HepG2 (cell line): ENCODE measurements around the gene UBAP1. TPM values are rescaled to one million over a fixed set of nuclear protein-coding genes. Genes with fewer than 3 reads are reported as not detected.

ENCODE experiments used
- ATF2 ChIP-seq: sonication (generic); formaldehyde crosslinking; IDR thresholded peaks from 2 replicates; pipeline ENCODE4 v1.4.0; 2020; ENCODE audit warnings: missing genetic modification reagents
- BORCS8-MEF2B ChIP-seq: sonication (generic); formaldehyde crosslinking; IDR thresholded peaks from 2 replicates; pipeline ENCODE4 v1.8.0; 2022; ENCODE audit warnings: mild to moderate bottlenecking, missing genetic modification reagents
- FOXC1 ChIP-seq: sonication (generic); formaldehyde crosslinking; IDR thresholded peaks from 2 replicates; pipeline ENCODE4 v1.8.0; 2022; ENCODE audit warnings: mild to moderate bottlenecking, missing genetic modification reagents, borderline replicate concordance
- HNRNPH1 ChIP-seq: fragments of 200-400 bp; formaldehyde crosslinking; optimal IDR thresholded peaks from 2 replicates; pipeline ENCODE3; 2017; ENCODE audit warnings: mild to moderate bottlenecking, low read depth, low read length
- NFYB ChIP-seq: sonication (generic); formaldehyde crosslinking; IDR thresholded peaks from 2 replicates; pipeline ENCODE4 v1.4.0; 2020; ENCODE audit warnings: missing genetic modification reagents
- RARG ChIP-seq: sonication (generic); formaldehyde crosslinking; IDR thresholded peaks from 2 replicates; pipeline ENCODE4 v1.4.0; 2020; ENCODE audit warnings: low read depth, mild to moderate bottlenecking, missing genetic modification reagents
- ZBTB21 ChIP-seq: sonication (generic); formaldehyde crosslinking; IDR thresholded peaks from 2 replicates; pipeline ENCODE4 v1.4.0; 2020; ENCODE audit warnings: missing genetic modification reagents
- ZNF12 ChIP-seq: sonication (generic); formaldehyde crosslinking; IDR thresholded peaks from 2 replicates; pipeline ENCODE4 v1.5.0; 2020; ENCODE audit warnings: missing genetic modification reagents
- ZNF253 ChIP-seq: sonication (generic); formaldehyde crosslinking; IDR thresholded peaks from 2 replicates; pipeline ENCODE4 v1.8.0; 2022; ENCODE audit warnings: mild to moderate bottlenecking, missing genetic modification reagents, borderline replicate concordance
- ZNF280B ChIP-seq: sonication (generic); formaldehyde crosslinking; IDR thresholded peaks from 2 replicates; pipeline ENCODE4 v1.5.0; 2020; ENCODE audit warnings: missing genetic modification reagents, mild to moderate bottlenecking, borderline replicate concordance
- ZNF292 ChIP-seq: sonication (generic); formaldehyde crosslinking; IDR thresholded peaks from 2 replicates; pipeline ENCODE4 v1.8.1; 2022; ENCODE audit warnings: mild to moderate bottlenecking, low read depth, missing genetic modification reagents, borderline replicate concordance
- ZNF782 ChIP-seq: sonication (generic); formaldehyde crosslinking; IDR thresholded peaks from 2 replicates; pipeline ENCODE4 v1.4.0; 2020; ENCODE audit warnings: missing genetic modification reagents, mild to moderate bottlenecking, borderline replicate concordance
- polyA plus RNA-seq, 8 experiments: library from polyadenylated mRNA; depleted of rRNA in 3 of 8; stranded (reverse) in 7 of 8; unstranded in 1 of 8; fragments of >200 nt; fragmentation: Illumina TruSeq in 4 of 8; extraction: Trizol in 4 of 8; gene quantifications; 2 replicates each; pipeline versions ENCODE4 v1.2.1 to v1.2.3, GENCODE V29; 2011 to 2016; ENCODE audit warnings: low read depth in 4 of 8, missing spikeins in 1 of 8, mixed read lengths in 1 of 8; ENCODE audit not compliant: insufficient read depth in 1 of 8
- total RNA-seq, 5 experiments: library from RNA; depleted of rRNA; stranded (reverse); fragments of >200 nt; fragmentation: Illumina TruSeq; extraction: Trizol; gene quantifications; 2 replicates each; pipeline ENCODE4 v1.2.3, GENCODE V29; 2016; ENCODE audit warnings: low read depth in 1 of 5
- TF ChIP-seq, protein P1 (sequence below), 2 experiments: sonication (generic) in 1 of 2; formaldehyde crosslinking in 1 of 2; IDR thresholded peaks; 2 replicates each; pipeline versions ENCODE4 v1.4.0 to v1.6.1; 2016 to 2020; ENCODE audit warnings: borderline replicate concordance in 1 of 2, low read depth in 1 of 2, mild to moderate bottlenecking in 1 of 2, missing genetic modification reagents in 1 of 2
- TF ChIP-seq, protein P2 (sequence below): sonication (generic); formaldehyde crosslinking; IDR thresholded peaks from 2 replicates; pipeline ENCODE4 v1.4.0; 2020; ENCODE audit warnings: missing genetic modification reagents, borderline replicate concordance

UBAP1 gene
- total and polyA plus RNA-seq, 2 of the 13 experiments (the other 11 are each of a cell fraction or from before 2014, with no cell fraction given): 19.5 to 40.5 TPM

GRCh38 chr9:34178436-34179212 is at the start of gene UBAP1 (continued):
- TF ChIP-seq, protein P1, sequence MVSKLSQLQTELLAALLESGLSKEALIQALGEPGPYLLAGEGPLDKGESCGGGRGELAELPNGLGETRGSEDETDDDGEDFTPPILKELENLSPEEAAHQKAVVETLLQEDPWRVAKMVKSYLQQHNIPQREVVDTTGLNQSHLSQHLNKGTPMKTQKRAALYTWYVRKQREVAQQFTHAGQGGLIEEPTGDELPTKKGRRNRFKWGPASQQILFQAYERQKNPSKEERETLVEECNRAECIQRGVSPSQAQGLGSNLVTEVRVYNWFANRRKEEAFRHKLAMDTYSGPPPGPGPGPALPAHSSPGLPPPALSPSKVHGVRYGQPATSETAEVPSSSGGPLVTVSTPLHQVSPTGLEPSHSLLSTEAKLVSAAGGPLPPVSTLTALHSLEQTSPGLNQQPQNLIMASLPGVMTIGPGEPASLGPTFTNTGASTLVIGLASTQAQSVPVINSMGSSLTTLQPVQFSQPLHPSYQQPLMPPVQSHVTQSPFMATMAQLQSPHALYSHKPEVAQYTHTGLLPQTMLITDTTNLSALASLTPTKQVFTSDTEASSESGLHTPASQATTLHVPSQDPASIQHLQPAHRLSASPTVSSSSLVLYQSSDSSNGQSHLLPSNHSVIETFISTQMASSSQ (IDR thresholded peaks at IDR 0.05; ENCODE audit: low read depth): 0 out of 2 replicates have a peak, but pooled peaks have one; percentile 27
- TF ChIP-seq, protein P1 (CRISPR knock-in tag; IDR thresholded peaks at IDR 0.05; ENCODE audit: borderline replicate concordance): 0 out of 2 replicates have a peak, but pooled peaks have one; percentile 16
- TF ChIP-seq ZNF253: no peak; the same call in 1 of the 2 replicates
- TF ChIP-seq ZNF12 (CRISPR knock-in tag): 0 out of 2 replicates have a peak, but pooled peaks have one; percentile 34
- TF ChIP-seq NFYB (CRISPR knock-in tag): peak; percentile 85
- TF ChIP-seq BORCS8-MEF2B (CRISPR knock-in tag): no peak
- peak; percentile 62 for TF ChIP-seq HNRNPH1
- TF ChIP-seq FOXC1: 0 out of 2 replicates have a peak, but pooled peaks have one; percentile 37
- TF ChIP-seq ZNF280B (CRISPR knock-in tag): 0 out of 2 replicates have a peak, but pooled peaks have one; percentile 31
- TF ChIP-seq ZBTB21 (CRISPR knock-in tag): peak; percentile 93
- TF ChIP-seq ATF2 (CRISPR knock-in tag): peak; percentile 99
- peak; percentile 56; the same call in 1 of the 2 replicates for TF ChIP-seq RARG (CRISPR knock-in tag)
- peak; percentile 11; the same call in 1 of the 2 replicates for TF ChIP-seq ZNF292 (CRISPR knock-in tag)
- TF ChIP-seq, protein P2, sequence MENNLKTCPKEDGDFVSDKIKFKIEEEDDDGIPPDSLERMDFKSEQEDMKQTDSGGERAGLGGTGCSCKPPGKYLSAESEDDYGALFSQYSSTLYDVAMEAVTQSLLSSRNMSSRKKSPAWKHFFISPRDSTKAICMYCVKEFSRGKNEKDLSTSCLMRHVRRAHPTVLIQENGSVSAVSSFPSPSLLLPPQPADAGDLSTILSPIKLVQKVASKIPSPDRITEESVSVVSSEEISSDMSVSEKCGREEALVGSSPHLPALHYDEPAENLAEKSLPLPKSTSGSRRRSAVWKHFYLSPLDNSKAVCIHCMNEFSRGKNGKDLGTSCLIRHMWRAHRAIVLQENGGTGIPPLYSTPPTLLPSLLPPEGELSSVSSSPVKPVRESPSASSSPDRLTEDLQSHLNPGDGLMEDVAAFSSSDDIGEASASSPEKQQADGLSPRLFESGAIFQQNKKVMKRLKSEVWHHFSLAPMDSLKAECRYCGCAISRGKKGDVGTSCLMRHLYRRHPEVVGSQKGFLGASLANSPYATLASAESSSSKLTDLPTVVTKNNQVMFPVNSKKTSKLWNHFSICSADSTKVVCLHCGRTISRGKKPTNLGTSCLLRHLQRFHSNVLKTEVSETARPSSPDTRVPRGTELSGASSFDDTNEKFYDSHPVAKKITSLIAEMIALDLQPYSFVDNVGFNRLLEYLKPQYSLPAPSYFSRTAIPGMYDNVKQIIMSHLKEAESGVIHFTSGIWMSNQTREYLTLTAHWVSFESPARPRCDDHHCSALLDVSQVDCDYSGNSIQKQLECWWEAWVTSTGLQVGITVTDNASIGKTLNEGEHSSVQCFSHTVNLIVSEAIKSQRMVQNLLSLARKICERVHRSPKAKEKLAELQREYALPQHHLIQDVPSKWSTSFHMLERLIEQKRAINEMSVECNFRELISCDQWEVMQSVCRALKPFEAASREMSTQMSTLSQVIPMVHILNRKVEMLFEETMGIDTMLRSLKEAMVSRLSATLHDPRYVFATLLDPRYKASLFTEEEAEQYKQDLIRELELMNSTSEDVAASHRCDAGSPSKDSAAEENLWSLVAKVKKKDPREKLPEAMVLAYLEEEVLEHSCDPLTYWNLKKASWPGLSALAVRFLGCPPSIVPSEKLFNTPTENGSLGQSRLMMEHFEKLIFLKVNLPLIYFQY (CRISPR knock-in tag): no peak
- 0 out of 2 replicates have a peak, but pooled peaks have one; percentile 45 for TF ChIP-seq ZNF782 (CRISPR knock-in tag)
